SK-N-SH (cell line): ENCODE measurements around the gene TRPC4AP.

ENCODE experiments used
- CTCF ChIP-seq: fragments of 200-600 bp; sonication (generic); IDR thresholded peaks from 2 replicates; pipeline ENCODE4 v1.6.1; 2017; ENCODE audit warnings: antibody characterized with exemption, mild to moderate bottlenecking, moderate library complexity
- FOXJ3 ChIP-seq: sonication (generic); formaldehyde crosslinking; IDR thresholded peaks from 2 replicates; pipeline ENCODE4 v1.5.1; 2020; ENCODE audit warnings: mild to moderate bottlenecking, missing genetic modification reagents
- NRF1 ChIP-seq: IDR thresholded peaks from 2 replicates; pipeline ENCODE4 v1.6.1; 2012; ENCODE audit warnings: low read depth, mild to moderate bottlenecking, low read length
- RCOR1 ChIP-seq: fragments of 150-350 bp; IDR thresholded peaks from 2 replicates; pipeline ENCODE4 v1.6.1; 2017; ENCODE audit warnings: antibody characterized with exemption, low read length
- USF2 ChIP-seq: fragments of 150-350 bp; IDR thresholded peaks from 2 replicates; pipeline ENCODE4 v1.6.1; 2017; ENCODE audit warnings: antibody characterized with exemption, low read length, low read depth, borderline replicate concordance

GRCh38 chr20:34988191-34988540 is 104.4 kb downstream of the TRPC4AP start:
- TF ChIP-seq RCOR1 = no peak
- no peak for TF ChIP-seq CTCF
- no peak for TF ChIP-seq USF2
- TF ChIP-seq NRF1 = no peak
- TF ChIP-seq FOXJ3 = no peak
